Liver (tissue), 3 donors: Measurements from ENCODE around the gene ADGRD1.

Experiments used
- CTCF ChIP-seq: fragments of 150-350 bp; IDR thresholded peaks from 2 replicates; pipeline ENCODE4 v1.5.1; 2017; ENCODE audit warnings: improper control_type of control experiment, low read depth, low read length; ENCODE audit not compliant: missing input control
- EGR1 ChIP-seq, 2 donors: IDR thresholded peaks; 2 replicates each; pipeline ENCODE4 v1.6.1; 2016 to 2018; ENCODE audit warnings: antibody characterized with exemption in 2 of 2, low read depth in 2 of 2
- GABPA ChIP-seq, 2 donors: IDR thresholded peaks in 1 of 2; conservative IDR thresholded peaks in 1 of 2; 2 replicates each; pipeline ENCODE4 v1.6.1; 2016; ENCODE audit warnings: antibody characterized with exemption in 2 of 2, mild to moderate bottlenecking in 1 of 2, moderate library complexity in 1 of 2
- HNF4G ChIP-seq: IDR thresholded peaks from 2 replicates; pipeline ENCODE4 v1.6.1; 2016; ENCODE audit warnings: antibody characterized with exemption
- JUND ChIP-seq, 2 donors: IDR thresholded peaks; 2 replicates each; pipeline ENCODE4 v1.6.1; 2016; ENCODE audit warnings: antibody characterized with exemption in 2 of 2
- RAD21 ChIP-seq, 2 donors: IDR thresholded peaks; 2 replicates each; pipeline ENCODE4 v1.6.1; 2016; ENCODE audit warnings: antibody characterized with exemption in 2 of 2, mild to moderate bottlenecking in 2 of 2
- SP1 ChIP-seq: IDR thresholded peaks from 2 replicates; pipeline ENCODE4 v1.6.1; 2018; ENCODE audit warnings: antibody characterized with exemption, mild to moderate bottlenecking
- TAF1 ChIP-seq: conservative IDR thresholded peaks from 2 replicates; pipeline ENCODE4 v1.6.1; 2016; ENCODE audit warnings: antibody characterized with exemption, mild to moderate bottlenecking
- YY1 ChIP-seq: IDR thresholded peaks from 2 replicates; pipeline ENCODE4 v1.6.1; 2016; ENCODE audit warnings: antibody characterized with exemption, mild to moderate bottlenecking
- ZBTB33 ChIP-seq: IDR thresholded peaks from 2 replicates; pipeline ENCODE4 v1.6.1; 2016; ENCODE audit warnings: antibody characterized with exemption
- TF ChIP-seq, protein P1 (sequence below): IDR thresholded peaks from 2 replicates; pipeline ENCODE4 v1.6.1; 2016; ENCODE audit warnings: antibody characterized with exemption
- TF ChIP-seq, protein P2 (sequence below): IDR thresholded peaks from 2 replicates; pipeline ENCODE4 v1.6.1; 2016; ENCODE audit warnings: antibody characterized with exemption
- TF ChIP-seq, protein P3 (sequence below): IDR thresholded peaks from 2 replicates; pipeline ENCODE4 v1.6.1; 2016; ENCODE audit warnings: antibody characterized with exemption, mild to moderate bottlenecking
- donor health status: healthy.
- donor health status: healthy.

GRCh38 chr12:131094831-131095805 is 141.4 kb downstream of the ADGRD1 start:
- TF ChIP-seq CTCF (no peak), GABPA (IDR thresholded peaks at IDR 0.05 in 1 of 2, conservative IDR thresholded peaks at IDR 0.05 in 1 of 2) (no peak), JUND (IDR thresholded peaks at IDR 0.05) (no peak), YY1 (no peak), TAF1 (no peak), EGR1 (IDR thresholded peaks at IDR 0.05; ENCODE audit: low read depth in 2 of 2) (no peak), SP1 (no peak), RAD21 (IDR thresholded peaks at IDR 0.05) (no peak), HNF4G (no peak), ZBTB33 (no peak)
- TF ChIP-seq, protein P1, sequence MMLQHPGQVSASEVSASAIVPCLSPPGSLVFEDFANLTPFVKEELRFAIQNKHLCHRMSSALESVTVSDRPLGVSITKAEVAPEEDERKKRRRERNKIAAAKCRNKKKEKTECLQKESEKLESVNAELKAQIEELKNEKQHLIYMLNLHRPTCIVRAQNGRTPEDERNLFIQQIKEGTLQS, result no peak
- TF ChIP-seq, protein P2, sequence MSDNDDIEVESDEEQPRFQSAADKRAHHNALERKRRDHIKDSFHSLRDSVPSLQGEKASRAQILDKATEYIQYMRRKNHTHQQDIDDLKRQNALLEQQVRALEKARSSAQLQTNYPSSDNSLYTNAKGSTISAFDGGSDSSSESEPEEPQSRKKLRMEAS, result no peak
- TF ChIP-seq, protein P3, sequence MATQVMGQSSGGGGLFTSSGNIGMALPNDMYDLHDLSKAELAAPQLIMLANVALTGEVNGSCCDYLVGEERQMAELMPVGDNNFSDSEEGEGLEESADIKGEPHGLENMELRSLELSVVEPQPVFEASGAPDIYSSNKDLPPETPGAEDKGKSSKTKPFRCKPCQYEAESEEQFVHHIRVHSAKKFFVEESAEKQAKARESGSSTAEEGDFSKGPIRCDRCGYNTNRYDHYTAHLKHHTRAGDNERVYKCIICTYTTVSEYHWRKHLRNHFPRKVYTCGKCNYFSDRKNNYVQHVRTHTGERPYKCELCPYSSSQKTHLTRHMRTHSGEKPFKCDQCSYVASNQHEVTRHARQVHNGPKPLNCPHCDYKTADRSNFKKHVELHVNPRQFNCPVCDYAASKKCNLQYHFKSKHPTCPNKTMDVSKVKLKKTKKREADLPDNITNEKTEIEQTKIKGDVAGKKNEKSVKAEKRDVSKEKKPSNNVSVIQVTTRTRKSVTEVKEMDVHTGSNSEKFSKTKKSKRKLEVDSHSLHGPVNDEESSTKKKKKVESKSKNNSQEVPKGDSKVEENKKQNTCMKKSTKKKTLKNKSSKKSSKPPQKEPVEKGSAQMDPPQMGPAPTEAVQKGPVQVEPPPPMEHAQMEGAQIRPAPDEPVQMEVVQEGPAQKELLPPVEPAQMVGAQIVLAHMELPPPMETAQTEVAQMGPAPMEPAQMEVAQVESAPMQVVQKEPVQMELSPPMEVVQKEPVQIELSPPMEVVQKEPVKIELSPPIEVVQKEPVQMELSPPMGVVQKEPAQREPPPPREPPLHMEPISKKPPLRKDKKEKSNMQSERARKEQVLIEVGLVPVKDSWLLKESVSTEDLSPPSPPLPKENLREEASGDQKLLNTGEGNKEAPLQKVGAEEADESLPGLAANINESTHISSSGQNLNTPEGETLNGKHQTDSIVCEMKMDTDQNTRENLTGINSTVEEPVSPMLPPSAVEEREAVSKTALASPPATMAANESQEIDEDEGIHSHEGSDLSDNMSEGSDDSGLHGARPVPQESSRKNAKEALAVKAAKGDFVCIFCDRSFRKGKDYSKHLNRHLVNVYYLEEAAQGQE, result no peak
